ENCODE measurements around the gene ABI3BP. TPM values are rescaled to one million over a fixed set of nuclear protein-coding genes. Genes with fewer than 3 reads are reported as not detected.
A peak's percentile ranks its signal among the peaks of the same experiment; 100 is the strongest.

The ABI3BP gene, protein sequence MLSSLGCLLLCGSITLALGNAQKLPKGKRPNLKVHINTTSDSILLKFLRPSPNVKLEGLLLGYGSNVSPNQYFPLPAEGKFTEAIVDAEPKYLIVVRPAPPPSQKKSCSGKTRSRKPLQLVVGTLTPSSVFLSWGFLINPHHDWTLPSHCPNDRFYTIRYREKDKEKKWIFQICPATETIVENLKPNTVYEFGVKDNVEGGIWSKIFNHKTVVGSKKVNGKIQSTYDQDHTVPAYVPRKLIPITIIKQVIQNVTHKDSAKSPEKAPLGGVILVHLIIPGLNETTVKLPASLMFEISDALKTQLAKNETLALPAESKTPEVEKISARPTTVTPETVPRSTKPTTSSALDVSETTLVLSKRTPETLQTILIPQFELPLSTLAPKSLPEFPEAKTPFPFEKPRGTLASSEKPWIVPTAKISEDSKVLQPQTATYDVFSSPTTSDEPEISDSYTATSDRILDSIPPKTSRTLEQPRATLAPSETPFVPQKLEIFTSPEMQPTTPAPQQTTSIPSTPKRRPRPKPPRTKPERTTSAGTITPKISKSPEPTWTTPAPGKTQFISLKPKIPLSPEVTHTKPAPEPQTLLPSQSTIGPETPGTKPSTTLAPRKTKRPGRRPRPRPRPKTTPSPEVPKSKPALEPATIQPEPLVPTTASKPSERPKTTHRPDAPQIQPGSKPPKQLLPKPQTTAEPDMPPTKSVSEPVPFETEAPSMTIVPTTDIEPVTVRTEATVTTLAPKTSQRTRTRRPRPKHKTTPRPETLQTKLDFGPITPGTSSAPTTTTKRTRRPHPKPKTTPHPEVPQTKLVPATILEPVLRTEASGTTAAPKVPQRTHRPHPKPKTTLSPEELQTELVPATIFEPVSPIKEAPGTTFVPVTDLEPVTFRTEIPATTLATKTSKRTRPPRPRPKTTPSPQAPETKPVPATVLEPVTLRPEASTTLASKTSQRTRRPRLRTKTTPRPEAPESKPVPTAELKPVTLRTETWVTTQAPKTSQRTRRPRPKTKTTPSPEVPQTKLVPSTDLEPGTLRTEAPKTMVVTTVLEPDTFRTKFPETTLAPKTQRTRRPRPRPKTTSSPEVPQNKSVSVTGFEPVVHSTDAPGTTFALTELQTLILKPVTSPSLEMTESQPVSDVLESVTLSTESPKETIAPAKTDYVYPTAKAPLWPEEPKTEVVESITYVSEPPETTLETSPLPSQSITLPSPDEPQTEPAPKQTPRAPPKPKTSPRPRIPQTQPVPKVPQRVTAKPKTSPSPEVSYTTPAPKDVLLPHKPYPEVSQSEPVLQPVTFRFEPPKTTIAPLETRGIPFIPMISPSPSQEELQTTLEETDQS (N-terminal part only)
- total RNA-seq: 10 to 100 TPM; 18.2 to 77.0 (median 29.4) TPM

DNA sequence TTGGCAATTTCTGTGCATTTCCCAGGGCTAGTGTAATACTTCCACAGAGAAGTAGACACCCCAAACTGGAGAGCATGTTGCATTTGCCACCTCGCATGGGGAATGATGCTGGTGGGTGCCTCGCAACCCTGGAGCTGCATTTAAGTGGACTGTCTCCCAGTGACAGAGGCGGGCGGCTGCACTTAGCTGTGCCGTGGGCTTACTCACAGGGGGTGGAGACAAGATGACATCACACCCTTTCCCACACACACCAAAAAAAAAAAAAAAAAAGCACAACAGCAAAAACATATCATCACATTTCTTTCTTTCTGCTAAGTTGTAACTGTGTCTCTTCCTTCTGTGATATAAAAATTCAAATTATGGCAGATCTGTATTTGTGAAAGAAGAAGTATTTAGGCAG lies at the start of gene ABI3BP:
TSS of gene ABI3BP (minus strand) at position 113 of the 400 bp plus-strand sequence. CDS start at position 76, 37 bp downstream.
- TF ChIP-seq POLR2A (IDR thresholded peaks at IDR 0.05): no peak
- TF ChIP-seq, protein P1, sequence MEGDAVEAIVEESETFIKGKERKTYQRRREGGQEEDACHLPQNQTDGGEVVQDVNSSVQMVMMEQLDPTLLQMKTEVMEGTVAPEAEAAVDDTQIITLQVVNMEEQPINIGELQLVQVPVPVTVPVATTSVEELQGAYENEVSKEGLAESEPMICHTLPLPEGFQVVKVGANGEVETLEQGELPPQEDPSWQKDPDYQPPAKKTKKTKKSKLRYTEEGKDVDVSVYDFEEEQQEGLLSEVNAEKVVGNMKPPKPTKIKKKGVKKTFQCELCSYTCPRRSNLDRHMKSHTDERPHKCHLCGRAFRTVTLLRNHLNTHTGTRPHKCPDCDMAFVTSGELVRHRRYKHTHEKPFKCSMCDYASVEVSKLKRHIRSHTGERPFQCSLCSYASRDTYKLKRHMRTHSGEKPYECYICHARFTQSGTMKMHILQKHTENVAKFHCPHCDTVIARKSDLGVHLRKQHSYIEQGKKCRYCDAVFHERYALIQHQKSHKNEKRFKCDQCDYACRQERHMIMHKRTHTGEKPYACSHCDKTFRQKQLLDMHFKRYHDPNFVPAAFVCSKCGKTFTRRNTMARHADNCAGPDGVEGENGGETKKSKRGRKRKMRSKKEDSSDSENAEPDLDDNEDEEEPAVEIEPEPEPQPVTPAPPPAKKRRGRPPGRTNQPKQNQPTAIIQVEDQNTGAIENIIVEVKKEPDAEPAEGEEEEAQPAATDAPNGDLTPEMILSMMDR (IDR thresholded peaks at IDR 0.05): no peak
- H3K36me3 ChIP-seq: no peaks in the 10 kb centered on the region
- peak within 1 kb of the TSS; percentile 17 to 68 (median 44) for H3K27ac ChIP-seq
- H3K4me1 ChIP-seq: no peaks in the 10 kb centered on the region
- H3K9me3 ChIP-seq: no peaks in the 10 kb centered on the region
- no peaks in the 10 kb centered on the region for H3K27me3 ChIP-seq
- H3K4me3 ChIP-seq: peak within 1 kb of the TSS in 3 of 4 donors; percentile 10 to 50 (median 37)
- DNase-seq: peak; percentile 18 to 76 (median 55)

DNA sequence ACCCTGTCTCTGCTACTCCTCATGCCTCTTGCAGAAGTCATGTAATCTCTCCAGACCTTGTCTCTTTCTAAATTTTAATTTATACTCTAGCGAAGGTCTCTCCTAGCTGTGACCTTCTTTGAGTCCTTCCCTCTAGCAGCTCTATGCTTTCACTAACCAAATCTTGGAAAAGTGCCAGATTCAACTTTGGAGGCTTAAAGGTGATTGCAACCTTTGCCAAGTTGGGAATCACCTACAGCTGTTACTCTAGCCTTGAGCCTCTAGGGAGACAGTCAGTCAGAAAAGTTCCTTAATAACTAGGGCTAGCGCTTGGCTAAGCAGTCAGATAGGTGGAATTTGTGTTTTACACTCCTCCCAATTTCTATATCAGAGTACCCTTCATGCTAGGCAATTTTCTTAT lies 46.1 kb upstream of the ABI3BP start:
- Histone ChIP-seq H3K27me3 (no peaks in the 10 kb centered on the region), H3K4me1 (no peaks in the 10 kb centered on the region), H3K9me3 (no peaks in the 10 kb centered on the region), H3K36me3 (no peaks in the 10 kb centered on the region), H3K4me3 (no peak overlapping the region), H3K27ac (no peak overlapping the region)
- no peak for TF ChIP-seq POLR2A (IDR thresholded peaks at IDR 0.05)
- TF ChIP-seq, protein P1 (IDR thresholded peaks at IDR 0.05): no peak
- no peak for DNase-seq

DNA sequence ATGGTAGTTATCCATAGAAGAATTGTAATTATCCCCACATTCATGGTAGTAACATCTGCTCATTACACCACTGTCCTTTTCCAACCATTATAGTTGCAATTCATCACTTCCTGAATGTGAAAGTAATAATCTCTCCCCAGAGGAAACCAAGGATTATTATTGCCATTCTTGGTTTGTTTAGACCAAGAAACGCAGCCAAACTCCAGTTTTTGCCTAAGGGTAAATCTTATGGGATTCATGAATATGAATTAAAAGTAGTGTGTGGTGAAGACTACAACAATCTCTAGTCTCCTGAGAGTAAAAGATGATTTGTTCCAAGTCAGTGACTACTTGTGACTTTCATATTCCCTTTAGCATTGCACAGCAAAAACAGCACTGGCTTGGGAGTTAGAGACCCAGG lies 45.7 kb upstream of the ABI3BP start:
- DNase-seq: no peak
- H3K4me1 ChIP-seq: no peaks in the 10 kb centered on the region
- no peak overlapping the region for H3K27ac ChIP-seq
- no peak overlapping the region for H3K4me3 ChIP-seq
- TF ChIP-seq, protein P1 (IDR thresholded peaks at IDR 0.05): no peak
- TF ChIP-seq POLR2A (IDR thresholded peaks at IDR 0.05): no peak
- H3K36me3 ChIP-seq: no peaks in the 10 kb centered on the region
- no peaks in the 10 kb centered on the region for H3K27me3 ChIP-seq
- no peaks in the 10 kb centered on the region for H3K9me3 ChIP-seq

DNA sequence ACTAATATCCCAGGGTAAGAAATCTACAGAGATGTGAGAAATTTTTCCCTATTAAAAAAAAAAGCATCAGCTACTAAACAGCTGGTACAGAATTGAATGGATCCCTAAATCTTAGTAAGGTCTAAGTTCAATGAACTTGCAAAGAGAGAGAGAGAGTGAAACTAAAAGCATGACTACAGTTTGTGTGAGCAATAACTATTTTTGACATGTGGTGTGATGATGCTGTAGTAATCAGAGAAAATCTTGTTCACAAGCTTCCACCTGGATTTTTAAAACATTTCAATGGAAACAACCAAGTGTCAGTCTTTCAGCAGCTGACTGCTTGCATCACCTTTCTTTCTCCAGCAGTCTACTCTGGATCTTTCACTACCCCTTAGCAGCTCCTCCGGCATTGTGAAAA lies 45.2 kb upstream of the ABI3BP start:
- no peaks in the 10 kb centered on the region for H3K27me3 ChIP-seq

More for the DNA sequence above, 45.2 kb upstream of the ABI3BP start:
- no peak for DNase-seq
- TF ChIP-seq, protein P1 (IDR thresholded peaks at IDR 0.05): no peak
- no peak for TF ChIP-seq POLR2A (IDR thresholded peaks at IDR 0.05)
- Histone ChIP-seq H3K27ac (no peak overlapping the region), H3K4me1 (no peaks in the 10 kb centered on the region), H3K36me3 (no peaks in the 10 kb centered on the region), H3K4me3 (no peak overlapping the region), H3K9me3 (no peaks in the 10 kb centered on the region)

Measured in Peyer's patch (tissue), 4 donors.